KMS-11 (cell line): ENCODE data around the gene COG2.

Source experiments
- H2AFZ ChIP-seq: fragments of 200-600 bp; sonication (generic); 2 replicates; pipeline ENCODE4 v1.6.1; 2016; ENCODE audit warnings: antibody characterized with exemption, mixed run types, low read depth
- H3K27ac ChIP-seq: fragments of 200-600 bp; sonication (generic); 2 replicates; pipeline ENCODE4 v1.6.1; 2016; ENCODE audit warnings: mild to moderate bottlenecking, mixed run types
- H3K27me3 ChIP-seq: fragments of 200-600 bp; sonication (generic); 2 replicates; pipeline ENCODE4 v1.6.1; 2017; ENCODE audit warnings: mild to moderate bottlenecking, low read depth, mixed run types, moderate library complexity; ENCODE audit not compliant: insufficient read depth
- H3K36me3 ChIP-seq: fragments of 200-600 bp; sonication (generic); 2 replicates; pipeline ENCODE4 v1.6.1; 2017; ENCODE audit warnings: mild to moderate bottlenecking, mixed run types; ENCODE audit not compliant: insufficient read depth
- H3K4me1 ChIP-seq: fragments of 200-600 bp; sonication (generic); 2 replicates; pipeline ENCODE4 v1.6.1; 2016; ENCODE audit warnings: mild to moderate bottlenecking, low read depth, mixed run types; ENCODE audit not compliant: poor library complexity, severe bottlenecking
- H3K4me2 ChIP-seq: fragments of 200-600 bp; sonication (generic); 2 replicates; pipeline ENCODE4 v1.7.0; 2016; ENCODE audit warnings: mild to moderate bottlenecking, mixed run types
- H3K4me3 ChIP-seq: fragments of 200-600 bp; sonication (generic); IDR thresholded peaks from 2 replicates; pipeline ENCODE4 v1.6.1; 2017; ENCODE audit warnings: low read depth, low read length, mixed read lengths; ENCODE audit not compliant: insufficient read depth
- H3K79me2 ChIP-seq: fragments of 200-600 bp; sonication (generic); 2 replicates; pipeline ENCODE4 v1.6.1; 2016; ENCODE audit warnings: low read depth, mixed run types; ENCODE audit not compliant: insufficient read depth
- H3K9ac ChIP-seq: fragments of 200-600 bp; sonication (generic); 2 replicates; pipeline ENCODE4 v1.6.1; 2016; ENCODE audit warnings: mild to moderate bottlenecking, mixed run types
- H4K20me1 ChIP-seq: fragments of 200-600 bp; sonication (generic); 2 replicates; pipeline ENCODE4 v1.6.1; 2016; ENCODE audit warnings: mild to moderate bottlenecking, mixed run types; ENCODE audit not compliant: insufficient read depth
- CTCF ChIP-seq: fragments of 200-600 bp; sonication (generic); conservative IDR thresholded peaks from 2 replicates; pipeline ENCODE4 v1.6.1; 2017; ENCODE audit warnings: low read depth, mild to moderate bottlenecking, antibody characterized with exemption, low read length, moderate library complexity, mixed read lengths

COG2 gene

DNA sequence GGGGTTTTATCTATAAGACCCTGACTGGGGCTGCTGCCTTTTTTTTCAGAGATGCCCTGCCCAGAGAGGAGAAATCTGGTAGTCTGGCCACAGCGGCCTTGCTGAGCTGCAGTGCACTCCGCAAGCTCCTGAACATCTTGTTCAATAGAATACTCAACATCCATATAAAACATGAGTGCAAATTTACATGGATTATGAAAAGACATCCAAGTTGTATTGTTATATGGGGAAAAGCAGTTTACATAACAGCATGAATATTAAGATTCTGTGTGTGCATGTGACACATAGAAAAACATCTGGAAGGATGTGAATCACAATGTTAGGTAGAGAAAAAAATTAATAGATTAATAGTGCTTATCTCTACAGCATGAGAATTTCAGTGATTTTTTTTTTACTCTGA is 16.4 kb downstream of the COG2 start:
- TF ChIP-seq CTCF, result no peak
- H3K9ac ChIP-seq, result no peak overlapping the region
- no peaks in the 10 kb centered on the region for H3K27me3 ChIP-seq
- no peak overlapping the region for H3K4me2 ChIP-seq
- H3K36me3 ChIP-seq, result no peaks in the 10 kb centered on the region
- peaks cover 44% of the 10 kb centered on the region for H3K79me2 ChIP-seq
- H4K20me1 ChIP-seq, result no peaks in the 10 kb centered on the region
- no peak overlapping the region for H3K27ac ChIP-seq
- H3K4me3 ChIP-seq, result no peak overlapping the region
- no peaks in the 10 kb centered on the region for H3K4me1 ChIP-seq
- no peak overlapping the region for H2AFZ ChIP-seq

DNA sequence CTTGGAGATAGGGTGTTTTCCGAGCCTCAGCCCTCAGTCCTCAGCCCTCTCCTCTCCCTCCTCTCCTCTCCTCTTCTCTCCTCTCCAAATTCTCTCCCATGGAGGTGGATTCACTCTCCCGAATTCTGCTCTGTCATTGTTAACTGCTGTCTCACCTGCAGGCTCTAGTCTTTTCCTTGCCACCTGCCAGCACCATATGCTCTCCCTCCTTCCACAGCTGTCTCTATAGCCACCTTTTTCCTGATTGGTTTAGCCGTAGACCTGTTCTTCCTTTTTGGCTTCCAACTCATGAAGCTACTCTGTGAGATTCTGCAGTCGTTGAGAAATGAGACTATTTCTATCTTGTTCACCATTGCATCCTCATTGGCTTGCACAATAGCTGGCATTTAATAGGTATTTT is 19.7 kb downstream of the COG2 start:
- H3K27ac ChIP-seq, result no peak overlapping the region
- H3K9ac ChIP-seq, result no peak overlapping the region
- peaks cover 15% of the 10 kb centered on the region; the same call in 1 of the 2 replicates for H3K79me2 ChIP-seq
- H3K27me3 ChIP-seq, result no peaks in the 10 kb centered on the region
- no peak overlapping the region for H3K4me3 ChIP-seq
- H4K20me1 ChIP-seq, result no peaks in the 10 kb centered on the region
- H3K4me2 ChIP-seq, result no peak overlapping the region
- no peaks in the 10 kb centered on the region for H3K4me1 ChIP-seq
- H2AFZ ChIP-seq, result no peak overlapping the region
- TF ChIP-seq CTCF, result no peak
- H3K36me3 ChIP-seq, result no peaks in the 10 kb centered on the region; the same call in 1 of the 2 replicates

DNA sequence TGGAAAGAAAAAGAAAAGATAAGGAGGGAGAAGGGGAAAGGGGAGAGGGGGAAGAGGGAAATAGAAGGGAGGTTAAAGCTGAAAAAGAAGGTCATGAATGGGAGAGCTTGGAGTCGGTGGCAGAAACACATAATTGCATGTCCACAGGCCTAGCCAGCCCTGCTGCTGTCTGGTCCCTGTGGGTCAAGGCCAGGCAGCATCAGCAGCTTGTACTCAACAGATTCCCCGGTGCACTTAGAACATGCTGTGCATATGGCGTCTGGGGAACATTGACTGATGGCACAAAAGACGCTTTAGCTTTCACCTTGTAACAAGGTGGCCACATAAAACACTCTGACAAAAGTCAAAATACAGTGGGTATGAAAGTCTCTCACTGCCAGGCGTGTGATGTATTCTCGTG is 25.9 kb downstream of the COG2 start:
- H3K36me3 ChIP-seq, result peaks cover 8% of the 10 kb centered on the region; the same call in 1 of the 2 replicates
- no peaks in the 10 kb centered on the region for H3K79me2 ChIP-seq
- H3K27me3 ChIP-seq, result no peaks in the 10 kb centered on the region
- H4K20me1 ChIP-seq, result no peaks in the 10 kb centered on the region
- H3K4me1 ChIP-seq, result no peaks in the 10 kb centered on the region
- no peak overlapping the region for H3K9ac ChIP-seq
- H3K4me2 ChIP-seq, result no peak overlapping the region
- H3K27ac ChIP-seq, result no peak overlapping the region
- no peak for TF ChIP-seq CTCF
- no peak overlapping the region for H3K4me3 ChIP-seq
- H2AFZ ChIP-seq, result no peak overlapping the region

DNA sequence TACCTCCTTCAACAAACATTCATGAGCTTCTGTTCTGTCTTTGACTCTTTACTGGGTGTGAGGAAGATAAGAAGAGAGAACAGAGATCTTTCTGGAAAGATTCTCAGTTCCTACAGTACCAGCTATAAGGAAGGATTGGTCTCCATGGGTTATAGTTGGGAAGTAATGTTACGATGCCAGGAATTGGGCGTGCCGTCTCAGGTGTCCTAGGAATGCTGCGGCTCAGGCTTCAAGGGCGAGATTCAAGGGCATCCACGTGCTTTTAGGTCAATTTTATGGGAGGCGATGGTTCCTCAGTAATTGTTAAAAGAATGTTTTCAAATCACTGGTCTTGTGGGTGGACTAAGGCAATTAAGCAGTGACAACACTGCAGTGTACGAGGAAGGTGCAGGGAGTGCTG is 27.3 kb downstream of the COG2 start:
- peaks cover 8% of the 10 kb centered on the region; the same call in 1 of the 2 replicates for H3K36me3 ChIP-seq

More for the DNA sequence above, 27.3 kb downstream of the COG2 start:
- H3K4me3 ChIP-seq, result no peak overlapping the region
- no peaks in the 10 kb centered on the region for H3K4me1 ChIP-seq
- H2AFZ ChIP-seq, result no peak overlapping the region
- no peaks in the 10 kb centered on the region for H3K79me2 ChIP-seq
- no peaks in the 10 kb centered on the region for H4K20me1 ChIP-seq
- no peaks in the 10 kb centered on the region for H3K27me3 ChIP-seq
- H3K27ac ChIP-seq, result no peak overlapping the region
- TF ChIP-seq CTCF, result no peak
- H3K9ac ChIP-seq, result no peak overlapping the region
- no peak overlapping the region for H3K4me2 ChIP-seq
